Stimulated activated CD4-positive, alpha-beta T cell treated with anti-CD3 and anti-CD28 coated beads, Interleukin-15, amount 100 ng/mL, for 1 hour (primary cell): ENCODE data around the gene CHAC1.

ENCODE experiments used
- DNase-seq, 2 donors: peaks; one replicate each; pipeline ENCODE4 v3.0.0-alpha.2; 2020; ENCODE audit warnings: low read depth in 1 of 2, low spot score in 1 of 2

Gene CHAC1

GRCh38 chr15:40982855-40983254 lies 29.6 kb downstream of the CHAC1 start:
- no peak for DNase-seq

DNA sequence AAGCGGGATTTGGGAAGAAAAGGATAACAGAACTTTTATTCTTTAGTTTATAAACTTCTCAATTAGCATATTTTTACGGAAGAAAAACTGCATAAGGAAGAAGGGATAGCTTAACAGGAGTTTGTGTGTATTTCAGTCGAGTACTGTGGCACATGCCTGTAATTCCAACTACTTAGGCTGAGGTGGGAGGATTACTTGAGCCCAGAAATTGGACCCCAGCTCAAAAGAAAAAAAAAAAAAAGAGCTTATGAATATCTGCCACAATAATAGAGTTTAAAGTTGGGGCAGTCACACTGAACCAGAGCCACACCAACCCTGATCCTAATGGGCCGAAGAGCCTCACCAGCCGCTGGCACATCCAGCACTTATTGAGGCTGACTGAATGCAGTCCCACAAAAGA lies 31.1 kb downstream of the CHAC1 start:
- DNase-seq: no peak

GRCh38 chr15:40984964-40985363 lies 31.7 kb downstream of the CHAC1 start:
- no peak for DNase-seq

GRCh38 chr15:40985541-40986330 lies 32.5 kb downstream of the CHAC1 start:
- no peak for DNase-seq

GRCh38 chr15:40986820-40987219 lies 33.5 kb downstream of the CHAC1 start:
- DNase-seq: no peak

DNA sequence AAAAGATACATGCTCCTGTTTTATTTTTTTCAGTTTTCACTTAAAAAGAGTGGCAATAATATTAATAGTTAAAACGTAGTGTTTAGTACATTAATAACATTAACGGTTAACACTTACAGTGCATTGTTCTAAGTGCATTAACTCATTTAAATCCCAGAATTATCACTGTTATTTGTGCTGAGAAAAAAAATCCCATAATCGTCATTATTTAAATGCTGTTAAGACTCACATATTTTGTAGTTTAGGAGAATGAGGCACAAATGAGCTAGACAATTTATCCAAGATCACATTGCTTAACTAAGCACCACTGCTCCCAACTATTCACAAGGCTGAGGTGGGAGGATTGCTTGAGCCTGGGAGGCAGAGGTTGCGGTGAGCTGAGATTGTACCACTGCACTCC lies 34.9 kb downstream of the CHAC1 start:
- DNase-seq: no peak

GRCh38 chr15:40990080-40990479 lies 36.8 kb downstream of the CHAC1 start:
- no peak for DNase-seq

GRCh38 chr15:40990789-40991188 lies 37.5 kb downstream of the CHAC1 start:
- DNase-seq: no peak

DNA sequence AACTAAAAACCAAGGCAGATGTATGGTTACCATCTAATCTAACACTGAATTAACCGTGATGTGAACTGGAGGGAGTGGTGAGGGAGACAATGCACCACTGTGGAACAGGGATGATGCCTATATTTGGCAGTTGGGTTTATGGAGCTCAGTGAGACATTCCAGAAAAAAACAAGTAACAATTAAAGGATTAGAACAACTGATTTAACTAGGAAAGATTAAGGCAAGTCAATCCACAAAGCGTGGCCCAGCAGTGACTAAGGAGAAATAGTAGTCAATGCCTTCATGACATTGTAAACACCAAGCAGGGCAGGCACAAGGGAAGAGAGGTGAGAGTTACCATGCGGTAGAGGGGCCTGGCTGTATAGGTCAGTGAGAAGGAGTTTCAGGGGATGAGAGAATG lies 38.1 kb downstream of the CHAC1 start:
- no peak for DNase-seq

DNA sequence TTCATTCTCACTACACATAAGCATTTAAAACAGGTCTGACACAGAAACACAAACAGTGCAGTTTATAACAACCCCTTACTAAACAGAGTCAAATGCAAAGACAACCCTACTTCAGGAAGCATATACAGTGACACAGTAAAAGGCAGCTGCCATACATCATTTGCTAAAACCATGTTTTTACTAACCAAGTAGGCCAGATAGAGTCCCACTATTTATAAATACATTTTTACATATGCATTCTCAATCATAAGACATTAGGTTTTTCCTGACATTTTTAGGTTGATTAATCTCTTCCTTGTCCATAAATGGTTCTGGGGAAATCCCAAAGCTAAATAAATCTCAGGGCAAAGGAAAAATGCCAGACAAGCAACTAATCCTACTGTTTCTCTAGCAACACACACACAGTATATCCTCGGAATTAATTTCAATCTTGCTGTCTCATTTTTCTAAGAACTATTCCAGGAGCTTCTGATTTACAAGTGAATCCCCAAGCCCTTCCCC lies 39.0 kb downstream of the CHAC1 start:
- DNase-seq: no peak

DNA sequence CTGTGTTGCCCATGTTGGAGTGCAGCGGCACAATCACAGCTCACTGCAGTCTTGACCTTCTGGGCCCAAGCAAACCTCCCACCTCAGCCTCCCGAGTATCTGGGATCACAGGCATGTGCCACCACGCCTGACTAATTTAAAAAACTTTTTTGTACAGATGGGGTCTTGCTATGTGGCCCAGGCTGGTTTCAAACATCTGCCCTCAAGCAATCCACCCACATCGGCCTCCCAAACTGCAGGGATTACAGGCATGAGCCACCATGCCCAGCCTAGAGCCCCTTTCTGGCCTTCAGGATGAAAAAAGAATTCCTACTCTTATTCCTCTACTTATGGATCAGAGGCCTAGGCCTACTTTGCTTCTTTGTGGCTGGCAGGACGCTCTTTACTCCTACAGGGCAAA lies 39.6 kb downstream of the CHAC1 start:
- DNase-seq: no peak

DNA sequence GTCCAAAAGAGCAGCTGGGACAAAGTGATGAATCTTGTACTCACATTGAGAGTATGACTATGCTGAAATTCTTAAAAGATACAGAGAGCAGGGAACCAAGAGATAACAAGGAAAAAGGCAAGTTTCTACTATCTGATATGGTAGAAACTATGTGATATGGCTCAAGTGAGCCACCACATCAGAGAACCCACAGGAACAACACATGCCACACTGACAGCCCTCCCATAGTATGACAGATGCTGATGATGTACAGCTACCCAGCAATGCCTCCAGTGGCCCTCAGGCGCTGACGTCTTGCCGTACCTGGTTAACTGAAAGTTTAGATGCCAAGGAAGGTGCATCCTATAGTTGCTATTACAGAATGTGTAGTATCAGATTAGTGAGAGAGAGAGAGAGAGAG lies 42.4 kb downstream of the CHAC1 start:
- DNase-seq: no peak

DNA sequence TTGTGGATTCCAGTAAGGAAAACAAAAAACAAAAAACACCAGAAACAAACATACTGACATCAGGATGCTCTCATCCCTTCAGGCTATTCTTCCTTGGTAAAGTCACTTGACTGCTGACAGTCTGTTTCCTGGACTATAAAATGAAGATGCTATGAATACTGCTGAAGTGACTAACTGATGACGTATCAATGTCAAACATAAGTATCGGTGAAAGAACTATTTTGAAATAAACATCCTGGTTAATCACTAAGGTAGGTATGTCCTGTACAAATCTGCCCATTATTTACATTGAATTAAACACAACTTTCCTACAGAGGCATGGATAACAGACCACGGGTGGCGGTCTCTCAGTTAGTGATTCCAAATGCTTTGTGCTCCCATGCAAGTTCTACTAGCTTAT lies 45.9 kb downstream of the CHAC1 start:
- DNase-seq: no peak

- no peak for DNase-seq
Measured at GRCh38 chr15:41001524-41002214, 48.4 kb downstream of the CHAC1 start.

DNA sequence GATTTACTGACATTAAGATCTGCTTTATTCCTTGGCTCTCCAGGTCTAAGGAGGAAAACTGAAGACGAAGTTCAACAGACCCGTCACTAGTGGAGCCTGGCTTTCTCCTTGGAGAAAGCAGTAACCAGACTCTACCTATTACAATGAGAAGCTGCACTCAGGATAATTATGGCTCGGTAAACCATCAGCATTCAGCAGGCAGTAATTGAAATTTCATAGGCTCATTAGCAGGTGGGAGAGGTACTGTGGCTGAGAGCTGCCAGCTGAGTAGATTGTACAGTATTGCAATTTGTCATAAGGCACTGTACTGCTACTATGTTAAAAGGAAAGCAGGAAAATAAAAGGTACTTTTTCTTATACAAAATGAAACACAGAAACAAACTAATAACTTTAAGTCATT lies 51.2 kb downstream of the CHAC1 start:
- no peak for DNase-seq
